ENCODE data around the gene TMEM132D.

The TMEM132D gene

DNA sequence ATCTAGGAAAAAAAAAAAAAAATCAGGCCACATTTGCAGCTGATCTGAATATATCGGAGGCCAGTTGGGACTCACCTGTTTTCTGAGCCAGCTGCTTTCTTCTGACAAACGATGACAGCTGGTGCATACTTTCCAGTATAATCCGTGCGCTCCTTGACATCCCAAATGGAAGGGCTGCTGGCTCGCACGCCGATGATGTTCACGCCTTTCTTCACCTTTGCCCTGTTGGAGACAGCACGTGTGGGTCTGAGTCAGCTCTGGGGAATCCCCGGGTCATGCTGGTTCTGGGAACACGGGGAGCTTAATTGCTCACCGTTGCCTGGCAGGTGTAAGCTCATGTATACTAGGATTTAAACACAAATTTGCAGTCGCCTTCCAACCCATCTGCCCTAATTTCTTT lies 372.8 kb downstream of the TMEM132D start:
- Histone ChIP-seq H3K9ac (ENCODE audit: low read depth, low read length) (no peak overlapping the region), H3K9me3 (ENCODE audit: insufficient read depth, low read depth, low read length) (no peaks in the 10 kb centered on the region), H3K4me3 (ENCODE audit: low read length) (no peak overlapping the region), H3K27ac (ENCODE audit: low read length) (no peak overlapping the region), H3K27me3 (ENCODE audit: insufficient read depth, low read length) (no peaks in the 10 kb centered on the region), H3K4me1 (ENCODE audit: insufficient read depth, low read length) (peaks cover 16% of the 10 kb centered on the region), H3K36me3 (ENCODE audit: insufficient read depth, low read depth, low read length) (no peaks in the 10 kb centered on the region)

DNA sequence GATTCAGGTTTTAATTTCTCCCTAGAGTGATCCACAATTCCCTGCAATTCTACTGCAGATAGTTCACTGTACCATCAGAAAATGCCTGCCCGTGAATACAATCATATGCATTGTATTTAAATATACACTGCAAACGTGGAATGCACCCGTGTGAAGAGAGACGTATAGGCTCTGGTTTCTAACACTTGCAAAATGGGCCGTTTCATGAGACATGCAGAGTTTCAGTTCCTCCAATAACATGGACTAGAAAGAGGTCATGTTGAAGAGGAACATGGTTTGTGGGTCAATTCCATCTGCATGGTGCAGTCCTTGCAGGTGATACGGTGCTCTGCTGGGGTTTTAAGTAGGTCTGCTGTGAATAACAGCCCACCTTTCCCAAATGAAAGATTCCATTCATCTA lies 373.3 kb downstream of the TMEM132D start:
- H3K36me3 ChIP-seq (ENCODE audit: insufficient read depth, low read depth, low read length) = no peaks in the 10 kb centered on the region
- H3K9ac ChIP-seq (ENCODE audit: low read depth, low read length) = no peak overlapping the region
- H3K27ac ChIP-seq (ENCODE audit: low read length) = no peak overlapping the region
- H3K27me3 ChIP-seq (ENCODE audit: insufficient read depth, low read length) = no peaks in the 10 kb centered on the region
- H3K9me3 ChIP-seq (ENCODE audit: insufficient read depth, low read depth, low read length) = no peaks in the 10 kb centered on the region
- H3K4me1 ChIP-seq (ENCODE audit: insufficient read depth, low read length) = peaks cover 16% of the 10 kb centered on the region
- H3K4me3 ChIP-seq (ENCODE audit: low read length) = no peak overlapping the region

DNA sequence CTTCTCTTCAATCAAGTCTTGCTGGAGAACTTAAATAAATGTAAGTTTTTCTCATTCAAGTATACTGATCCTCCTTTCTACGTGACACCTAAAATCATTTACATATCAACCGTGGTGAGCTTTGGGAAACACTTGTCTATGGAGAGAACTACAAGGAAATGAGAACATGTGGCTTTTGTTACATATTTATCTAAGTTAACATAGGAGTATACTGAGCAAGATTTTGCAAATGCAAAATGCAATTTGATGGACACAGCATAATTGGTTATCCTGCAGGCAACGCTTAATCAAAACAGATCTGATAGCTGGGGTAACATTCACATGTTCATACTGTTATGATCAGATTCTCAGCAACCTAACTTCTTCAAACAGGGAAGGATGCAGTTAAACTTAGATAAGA lies 376.3 kb downstream of the TMEM132D start:
- H3K4me3 ChIP-seq (ENCODE audit: low read length) = no peak overlapping the region
- H3K27ac ChIP-seq (ENCODE audit: low read length) = no peak overlapping the region
- H3K4me1 ChIP-seq (ENCODE audit: insufficient read depth, low read length) = peaks cover 6% of the 10 kb centered on the region
- H3K27me3 ChIP-seq (ENCODE audit: insufficient read depth, low read length) = no peaks in the 10 kb centered on the region
- H3K9ac ChIP-seq (ENCODE audit: low read depth, low read length) = no peak overlapping the region
- no peaks in the 10 kb centered on the region for H3K9me3 ChIP-seq (ENCODE audit: insufficient read depth, low read depth, low read length)
- no peaks in the 10 kb centered on the region for H3K36me3 ChIP-seq (ENCODE audit: insufficient read depth, low read depth, low read length)

DNA sequence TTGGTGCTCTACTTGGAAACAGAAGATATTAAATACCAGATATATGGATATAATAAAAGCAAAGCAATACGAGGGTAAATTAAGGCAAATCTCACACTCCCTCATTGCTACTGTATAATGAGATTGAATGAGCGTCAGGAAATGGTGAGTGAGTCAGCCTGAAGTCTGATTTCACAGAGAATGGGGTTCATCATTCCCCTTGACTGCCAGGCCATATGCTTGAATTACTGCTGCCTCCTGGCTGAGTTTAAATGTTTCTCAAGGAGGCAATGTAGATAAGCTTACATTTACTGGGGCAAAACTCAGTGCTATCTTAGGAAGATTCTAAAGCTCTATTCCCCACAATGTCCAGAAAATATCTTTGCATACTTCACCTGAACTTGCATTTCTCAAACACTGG lies 380.2 kb downstream of the TMEM132D start:
- no peak overlapping the region for H3K9ac ChIP-seq (ENCODE audit: low read depth, low read length)
- H3K4me1 ChIP-seq (ENCODE audit: insufficient read depth, low read length) = no peaks in the 10 kb centered on the region
- H3K4me3 ChIP-seq (ENCODE audit: low read length) = no peak overlapping the region
- no peaks in the 10 kb centered on the region for H3K36me3 ChIP-seq (ENCODE audit: insufficient read depth, low read depth, low read length)
- no peak overlapping the region for H3K27ac ChIP-seq (ENCODE audit: low read length)
- no peaks in the 10 kb centered on the region for H3K27me3 ChIP-seq (ENCODE audit: insufficient read depth, low read length)
- H3K9me3 ChIP-seq (ENCODE audit: insufficient read depth, low read depth, low read length) = no peaks in the 10 kb centered on the region

DNA sequence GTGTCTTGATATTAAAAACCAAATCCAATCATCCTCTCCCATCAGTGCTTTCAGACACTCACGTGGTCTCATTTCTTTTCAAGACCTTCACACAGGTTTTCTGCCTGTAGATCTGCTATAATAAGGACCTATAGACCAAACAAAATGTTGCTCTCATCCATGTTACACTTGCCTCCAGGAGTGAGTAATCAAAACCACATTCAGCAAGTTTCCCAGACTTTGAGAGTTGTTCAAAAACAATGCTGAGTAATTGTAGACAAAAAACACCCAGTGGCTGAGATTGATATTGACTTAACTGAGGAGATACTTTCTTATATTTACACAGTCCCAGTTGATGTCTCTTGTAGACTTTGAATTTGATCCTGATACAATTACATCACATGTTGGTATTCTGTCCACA lies 383.1 kb downstream of the TMEM132D start:
- H3K9me3 ChIP-seq (ENCODE audit: insufficient read depth, low read depth, low read length) = peaks cover 11% of the 10 kb centered on the region; the same call in 1 of the 2 replicates
- H3K4me1 ChIP-seq (ENCODE audit: insufficient read depth, low read length) = no peaks in the 10 kb centered on the region
- H3K9ac ChIP-seq (ENCODE audit: low read depth, low read length) = no peak overlapping the region
- H3K4me3 ChIP-seq (ENCODE audit: low read length) = no peak overlapping the region
- no peaks in the 10 kb centered on the region for H3K27me3 ChIP-seq (ENCODE audit: insufficient read depth, low read length)
- no peak overlapping the region for H3K27ac ChIP-seq (ENCODE audit: low read length)
- no peaks in the 10 kb centered on the region for H3K36me3 ChIP-seq (ENCODE audit: insufficient read depth, low read depth, low read length)

DNA sequence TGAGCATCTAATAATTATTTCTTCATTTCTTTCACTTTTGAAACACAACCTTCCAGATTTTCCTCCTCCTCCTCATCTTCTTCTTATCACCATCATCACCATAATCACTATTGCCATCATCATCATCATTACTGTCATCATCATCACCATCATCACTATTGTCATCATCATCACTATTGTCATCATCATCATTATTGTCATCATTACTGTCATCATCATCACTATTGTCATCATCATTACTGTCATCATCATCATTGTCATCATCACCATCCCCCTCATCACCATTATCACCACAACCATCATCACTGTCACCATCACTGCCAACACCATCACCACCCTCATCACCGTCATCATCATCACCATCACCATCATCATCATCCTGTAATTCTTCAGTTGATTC lies 400.0 kb downstream of the TMEM132D start:
- Histone ChIP-seq H3K9me3 (ENCODE audit: insufficient read depth, low read depth, low read length) (peaks cover 4% of the 10 kb centered on the region; the same call in 1 of the 2 replicates), H3K4me3 (ENCODE audit: low read length) (no peak overlapping the region), H3K27ac (ENCODE audit: low read length) (no peak overlapping the region), H3K4me1 (ENCODE audit: insufficient read depth, low read length) (no peaks in the 10 kb centered on the region), H3K27me3 (ENCODE audit: insufficient read depth, low read length) (no peaks in the 10 kb centered on the region), H3K36me3 (ENCODE audit: insufficient read depth, low read depth, low read length) (no peaks in the 10 kb centered on the region), H3K9ac (ENCODE audit: low read depth, low read length) (no peak overlapping the region)

DNA sequence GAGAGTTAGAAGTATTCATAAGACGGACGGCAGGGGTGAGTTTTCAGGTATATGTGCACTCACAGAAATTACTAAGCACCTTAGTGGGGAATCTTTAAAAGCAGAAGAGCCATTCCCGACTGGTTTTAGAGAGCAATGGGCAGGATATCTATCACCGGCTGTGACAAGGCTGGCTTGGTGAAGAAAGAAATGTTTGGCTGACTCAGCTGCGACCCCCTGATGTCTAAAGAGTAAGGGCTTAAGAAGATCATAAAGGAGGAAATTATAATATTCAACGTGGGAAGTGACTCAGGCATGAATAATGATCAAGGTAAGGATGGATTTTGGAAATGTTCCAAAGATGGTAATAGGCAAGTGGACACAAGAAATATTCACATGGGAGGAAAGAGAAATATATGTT lies 407.6 kb downstream of the TMEM132D start:
- no peak overlapping the region for H3K27ac ChIP-seq (ENCODE audit: low read length)
- no peaks in the 10 kb centered on the region for H3K36me3 ChIP-seq (ENCODE audit: insufficient read depth, low read depth, low read length)
- H3K4me3 ChIP-seq (ENCODE audit: low read length) = no peak overlapping the region
- H3K4me1 ChIP-seq (ENCODE audit: insufficient read depth, low read length) = no peaks in the 10 kb centered on the region
- H3K27me3 ChIP-seq (ENCODE audit: insufficient read depth, low read length) = no peaks in the 10 kb centered on the region
- H3K9ac ChIP-seq (ENCODE audit: low read depth, low read length) = no peak overlapping the region
- H3K9me3 ChIP-seq (ENCODE audit: insufficient read depth, low read depth, low read length) = no peaks in the 10 kb centered on the region; the same call in 1 of the 2 replicates

DNA sequence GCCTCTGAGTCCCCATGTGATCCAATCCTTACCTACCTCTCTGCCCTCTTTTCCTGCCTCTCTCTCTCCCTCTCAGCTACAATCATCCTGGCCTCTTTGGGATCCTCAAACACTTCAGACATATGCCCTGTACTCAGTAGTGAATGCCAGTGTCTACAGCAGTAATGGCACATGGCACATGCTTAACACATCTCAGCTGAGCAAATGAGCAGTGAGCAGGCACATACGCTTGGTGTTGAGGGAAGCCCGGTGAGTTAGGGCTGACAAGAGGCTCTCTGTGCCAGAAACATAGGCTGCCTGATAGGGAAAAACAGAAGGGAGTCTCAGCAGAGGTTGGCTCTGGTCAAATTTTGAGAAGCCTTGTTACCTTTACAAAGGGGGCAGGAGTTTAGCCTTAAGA lies 409.1 kb downstream of the TMEM132D start:
- Histone ChIP-seq H3K4me3 (ENCODE audit: low read length) (no peak overlapping the region), H3K9me3 (ENCODE audit: insufficient read depth, low read depth, low read length) (no peaks in the 10 kb centered on the region; the same call in 1 of the 2 replicates), H3K27me3 (ENCODE audit: insufficient read depth, low read length) (no peaks in the 10 kb centered on the region), H3K27ac (ENCODE audit: low read length) (no peak overlapping the region), H3K4me1 (ENCODE audit: insufficient read depth, low read length) (no peaks in the 10 kb centered on the region), H3K36me3 (ENCODE audit: insufficient read depth, low read depth, low read length) (no peaks in the 10 kb centered on the region), H3K9ac (ENCODE audit: low read depth, low read length) (no peak overlapping the region)

DNA sequence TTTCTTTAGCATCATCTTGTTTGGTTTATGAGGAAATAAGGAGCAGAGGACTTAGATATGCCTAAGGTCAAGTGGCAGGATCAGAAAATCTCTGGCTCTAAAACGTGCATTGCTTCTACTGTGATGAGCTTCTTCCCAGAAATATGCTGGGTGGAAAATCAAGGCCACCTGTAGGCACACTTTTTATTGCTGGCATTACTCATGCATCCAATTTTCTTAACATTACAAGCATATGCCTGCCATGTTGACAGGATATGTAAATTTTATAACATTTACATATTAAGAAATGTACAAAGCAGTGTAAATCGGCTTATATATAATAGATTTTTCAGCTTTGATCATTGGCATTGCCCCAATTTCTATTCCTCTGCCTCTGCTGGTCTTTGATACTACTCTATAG lies 409.6 kb downstream of the TMEM132D start:
- H3K9me3 ChIP-seq (ENCODE audit: insufficient read depth, low read depth, low read length) = no peaks in the 10 kb centered on the region
- no peaks in the 10 kb centered on the region for H3K27me3 ChIP-seq (ENCODE audit: insufficient read depth, low read length)
- H3K4me3 ChIP-seq (ENCODE audit: low read length) = no peak overlapping the region
- no peaks in the 10 kb centered on the region for H3K4me1 ChIP-seq (ENCODE audit: insufficient read depth, low read length)
- H3K9ac ChIP-seq (ENCODE audit: low read depth, low read length) = no peak overlapping the region
- no peak overlapping the region for H3K27ac ChIP-seq (ENCODE audit: low read length)
- no peaks in the 10 kb centered on the region for H3K36me3 ChIP-seq (ENCODE audit: insufficient read depth, low read depth, low read length)

DNA sequence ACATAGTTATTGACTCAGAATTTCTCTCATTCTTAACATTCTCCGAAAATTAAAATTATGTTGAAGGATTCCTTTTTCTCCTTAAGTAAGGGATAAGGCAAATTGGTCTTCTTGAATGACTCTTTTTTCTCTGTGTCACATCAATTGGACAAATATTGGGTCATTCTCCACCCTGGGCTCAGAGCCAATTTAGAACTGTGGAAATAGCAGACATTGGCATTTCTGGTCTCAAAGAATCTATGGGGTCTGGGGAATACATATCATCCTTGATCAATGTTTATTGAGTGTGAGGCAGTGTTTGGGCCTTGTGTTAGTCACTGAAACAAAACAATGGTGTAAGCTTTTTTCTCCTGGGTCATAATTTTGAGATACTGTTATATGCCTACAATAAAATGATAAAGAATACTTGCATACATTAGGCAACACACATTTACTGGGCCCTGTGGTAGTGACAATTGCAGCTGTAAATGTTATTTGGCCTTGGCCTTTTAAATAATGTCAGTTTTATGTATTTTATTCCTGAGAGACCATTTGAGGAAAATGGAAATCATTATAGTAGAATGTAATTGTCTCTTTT lies 414.6 kb downstream of the TMEM132D start:
- Histone ChIP-seq H3K9ac (ENCODE audit: low read depth, low read length) (no peak overlapping the region), H3K27me3 (ENCODE audit: insufficient read depth, low read length) (no peaks in the 10 kb centered on the region), H3K4me3 (ENCODE audit: low read length) (no peak overlapping the region), H3K27ac (ENCODE audit: low read length) (no peak overlapping the region), H3K9me3 (ENCODE audit: insufficient read depth, low read depth, low read length) (no peaks in the 10 kb centered on the region; the same call in 1 of the 2 replicates), H3K36me3 (ENCODE audit: insufficient read depth, low read depth, low read length) (no peaks in the 10 kb centered on the region), H3K4me1 (ENCODE audit: insufficient read depth, low read length) (0 out of 2 replicates have a peak, but pooled peaks cover 4% of the 10 kb centered on the region)

DNA sequence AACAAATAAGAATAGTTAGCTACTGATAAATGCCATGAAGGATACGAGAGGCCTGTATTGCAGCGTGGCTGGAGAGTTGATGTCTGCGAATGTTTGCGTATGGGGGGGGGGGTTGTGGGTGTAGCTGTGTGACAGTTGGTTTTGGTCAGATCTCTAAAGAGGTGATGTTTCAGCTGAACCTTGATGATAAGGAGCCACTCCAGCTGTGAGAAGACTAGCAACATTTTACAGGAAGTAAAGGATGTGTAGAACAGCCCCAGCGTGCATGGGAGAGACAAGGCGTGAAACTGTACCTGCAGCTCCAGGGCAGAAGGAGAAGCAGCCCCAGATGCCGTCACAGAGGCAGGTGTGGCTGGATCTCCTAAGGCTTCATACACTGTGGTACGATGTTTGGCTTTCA lies 416.9 kb downstream of the TMEM132D start:
- H3K4me3 ChIP-seq (ENCODE audit: low read length) = no peak overlapping the region
- no peaks in the 10 kb centered on the region; the same call in 1 of the 2 replicates for H3K9me3 ChIP-seq (ENCODE audit: insufficient read depth, low read depth, low read length)
- 0 out of 2 replicates have a peak, but pooled peaks cover 4% of the 10 kb centered on the region for H3K4me1 ChIP-seq (ENCODE audit: insufficient read depth, low read length)
- H3K27ac ChIP-seq (ENCODE audit: low read length) = no peak overlapping the region
- H3K9ac ChIP-seq (ENCODE audit: low read depth, low read length) = no peak overlapping the region
- no peaks in the 10 kb centered on the region for H3K36me3 ChIP-seq (ENCODE audit: insufficient read depth, low read depth, low read length)
- H3K27me3 ChIP-seq (ENCODE audit: insufficient read depth, low read length) = no peaks in the 10 kb centered on the region

DNA sequence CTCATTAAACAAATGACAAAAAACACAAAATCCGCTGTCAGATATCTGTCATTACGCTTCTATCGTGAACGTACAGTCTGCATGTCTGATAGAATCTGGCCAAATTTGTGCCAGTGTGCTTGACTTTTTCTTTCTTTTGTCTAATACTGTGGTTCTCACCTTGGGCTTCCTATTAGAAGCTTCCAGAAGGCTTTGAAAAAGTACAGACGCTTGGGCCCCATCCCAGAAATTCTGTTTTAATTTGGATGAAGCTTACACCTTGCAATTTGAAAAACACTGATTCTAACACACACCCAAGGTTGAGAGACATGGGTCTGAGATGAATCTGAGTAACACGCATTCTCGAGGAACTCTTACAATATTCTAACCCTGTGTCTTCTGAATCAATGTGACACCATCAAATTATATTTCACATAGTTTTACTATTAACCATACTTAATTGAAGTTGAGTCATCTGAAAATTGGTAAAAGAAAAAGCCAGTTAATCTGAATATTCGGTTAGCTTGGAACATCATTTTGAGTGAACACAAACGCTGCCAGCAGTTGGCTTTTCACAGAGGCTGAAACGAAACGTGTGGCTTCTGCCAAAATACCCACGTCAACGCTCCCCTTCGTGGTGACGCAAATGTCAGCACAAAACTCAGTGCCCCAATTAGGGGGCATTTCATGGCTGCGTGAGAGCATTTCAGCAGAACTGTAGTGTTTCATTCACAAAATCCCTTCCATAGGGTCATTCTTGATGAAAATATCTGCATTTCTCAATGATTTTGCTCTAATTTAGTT lies 420.5 kb downstream of the TMEM132D start:
- no peak overlapping the region for H3K4me3 ChIP-seq (ENCODE audit: low read length)
- no peaks in the 10 kb centered on the region for H3K36me3 ChIP-seq (ENCODE audit: insufficient read depth, low read depth, low read length)
- H3K27me3 ChIP-seq (ENCODE audit: insufficient read depth, low read length) = no peaks in the 10 kb centered on the region
- no peaks in the 10 kb centered on the region for H3K4me1 ChIP-seq (ENCODE audit: insufficient read depth, low read length)
- no peak overlapping the region for H3K27ac ChIP-seq (ENCODE audit: low read length)
- H3K9me3 ChIP-seq (ENCODE audit: insufficient read depth, low read depth, low read length) = no peaks in the 10 kb centered on the region; the same call in 1 of the 2 replicates
- no peak overlapping the region for H3K9ac ChIP-seq (ENCODE audit: low read depth, low read length)
